Muscle layer of colon (tissue), 2 donors: ENCODE data around the gene SLAMF9.

ENCODE experiments used
- H3K27ac ChIP-seq: one replicate; pipeline ENCODE4 v1.7.0; 2013; ENCODE audit warnings: low read depth, mild to moderate bottlenecking, low read length, moderate library complexity
- H3K27me3 ChIP-seq, 2 donors: one replicate each; pipeline ENCODE4 v1.7.0; 2013; ENCODE audit warnings: low read length in 2 of 2, mild to moderate bottlenecking in 2 of 2; ENCODE audit not compliant: insufficient read depth in 2 of 2, control insufficient read depth in 1 of 2
- H3K36me3 ChIP-seq: one replicate; pipeline ENCODE4 v1.7.0; 2013; ENCODE audit warnings: mild to moderate bottlenecking, low read length; ENCODE audit not compliant: insufficient read depth
- H3K4me1 ChIP-seq: one replicate; pipeline ENCODE4 v1.7.0; 2013; ENCODE audit warnings: mild to moderate bottlenecking, low read length; ENCODE audit not compliant: insufficient read depth
- H3K4me3 ChIP-seq, 2 donors: one replicate each; pipeline ENCODE4 v1.7.0; 2013; ENCODE audit warnings: low read length in 2 of 2, low read depth in 1 of 2, mild to moderate bottlenecking in 1 of 2, moderate library complexity in 1 of 2
- H3K9ac ChIP-seq: one replicate; pipeline ENCODE4 v1.7.0; 2013; ENCODE audit warnings: low read length
- H3K9me3 ChIP-seq: one replicate; pipeline ENCODE4 v1.7.0; 2013; ENCODE audit warnings: mild to moderate bottlenecking, low read length
- donor health status: abdominal sarcoma.
- donor health status: Adenocarcinoma of cecum.

The SLAMF9 gene

GRCh38 chr1:159974350-159974965 is 20.4 kb upstream of the SLAMF9 start:
- Histone ChIP-seq H3K27ac (no peak overlapping the region), H3K9me3 (no peaks in the 10 kb centered on the region), H3K27me3 (no peaks in the 10 kb centered on the region), H3K9ac (no peak overlapping the region), H3K36me3 (no peaks in the 10 kb centered on the region), H3K4me1 (peaks cover 22% of the 10 kb centered on the region), H3K4me3 (no peak overlapping the region)

GRCh38 chr1:159973350-159973940 is 19.4 kb upstream of the SLAMF9 start:
- Histone ChIP-seq H3K9ac (no peak overlapping the region), H3K36me3 (no peaks in the 10 kb centered on the region), H3K4me3 (no peak overlapping the region), H3K9me3 (no peaks in the 10 kb centered on the region), H3K27ac (no peak overlapping the region), H3K4me1 (peaks cover 14% of the 10 kb centered on the region), H3K27me3 (no peaks in the 10 kb centered on the region)

DNA sequence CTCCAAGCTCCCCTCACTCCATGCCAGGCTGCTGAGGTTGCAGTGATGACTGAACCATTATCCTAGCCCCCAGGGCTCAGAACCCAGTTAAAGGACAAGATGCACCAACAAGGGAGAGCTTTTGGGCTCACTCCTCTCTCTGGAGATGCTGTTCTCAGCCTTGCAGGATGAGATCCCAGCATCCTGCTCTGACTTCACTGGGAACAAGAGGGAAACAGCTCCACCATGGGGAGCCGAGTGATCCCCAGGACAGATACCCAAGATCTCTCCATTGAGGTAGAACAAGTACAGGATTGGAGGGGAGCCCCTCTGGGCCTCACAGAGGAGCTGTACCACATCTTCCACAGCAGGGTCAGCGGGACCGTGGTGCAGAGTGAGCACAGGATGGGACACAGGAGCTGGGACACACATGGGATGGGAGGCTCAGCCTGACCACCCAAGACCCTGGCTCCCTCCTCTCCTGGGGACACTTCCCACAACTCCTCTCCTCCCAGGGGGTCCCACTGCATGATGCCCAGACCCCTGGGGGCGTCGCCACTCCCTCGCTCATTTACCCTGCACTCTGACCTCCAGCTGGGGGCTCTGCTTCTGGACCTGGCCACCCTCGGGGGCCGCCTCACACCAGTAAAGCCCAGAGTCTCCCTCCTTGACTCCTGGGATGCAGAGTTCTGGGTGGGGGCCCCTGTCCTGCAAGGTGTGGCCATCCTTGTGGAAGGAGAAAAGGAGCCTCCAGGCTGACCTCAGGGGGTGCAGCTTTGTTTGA is 18.6 kb upstream of the SLAMF9 start:
- no peaks in the 10 kb centered on the region for H3K9me3 ChIP-seq
- H3K36me3 ChIP-seq: no peaks in the 10 kb centered on the region
- no peaks in the 10 kb centered on the region for H3K27me3 ChIP-seq
- no peak overlapping the region for H3K9ac ChIP-seq
- H3K4me1 ChIP-seq: peaks cover 9% of the 10 kb centered on the region
- H3K27ac ChIP-seq: no peak overlapping the region
- H3K4me3 ChIP-seq: no peak overlapping the region

GRCh38 chr1:159970932-159971342 is 16.9 kb upstream of the SLAMF9 start:
- H3K4me3 ChIP-seq: no peak overlapping the region
- H3K27ac ChIP-seq: no peak overlapping the region
- H3K4me1 ChIP-seq: peaks cover 9% of the 10 kb centered on the region
- H3K9ac ChIP-seq: no peak overlapping the region
- no peaks in the 10 kb centered on the region for H3K9me3 ChIP-seq
- no peaks in the 10 kb centered on the region for H3K27me3 ChIP-seq
- no peaks in the 10 kb centered on the region for H3K36me3 ChIP-seq

- Histone ChIP-seq H3K27me3 (no peaks in the 10 kb centered on the region), H3K36me3 (no peaks in the 10 kb centered on the region), H3K4me1 (peaks cover 9% of the 10 kb centered on the region), H3K9ac (no peak overlapping the region), H3K9me3 (no peaks in the 10 kb centered on the region), H3K27ac (no peak overlapping the region), H3K4me3 (no peak overlapping the region)
Observed at GRCh38 chr1:159968901-159969300, 14.9 kb upstream of the SLAMF9 start.

GRCh38 chr1:159965263-159965662 is 11.2 kb upstream of the SLAMF9 start:
- Histone ChIP-seq H3K4me1 (peaks cover 2% of the 10 kb centered on the region), H3K9me3 (no peaks in the 10 kb centered on the region), H3K36me3 (no peaks in the 10 kb centered on the region), H3K4me3 (no peak overlapping the region), H3K27ac (no peak overlapping the region), H3K9ac (no peak overlapping the region), H3K27me3 (no peaks in the 10 kb centered on the region)

- H3K27me3 ChIP-seq: no peaks in the 10 kb centered on the region
- H3K9me3 ChIP-seq: no peaks in the 10 kb centered on the region
- H3K9ac ChIP-seq: no peak overlapping the region
- H3K4me1 ChIP-seq: no peaks in the 10 kb centered on the region
- no peak overlapping the region for H3K27ac ChIP-seq
- no peak overlapping the region for H3K4me3 ChIP-seq
- no peaks in the 10 kb centered on the region for H3K36me3 ChIP-seq
Observed at GRCh38 chr1:159964144-159964543, 10.1 kb upstream of the SLAMF9 start.

DNA sequence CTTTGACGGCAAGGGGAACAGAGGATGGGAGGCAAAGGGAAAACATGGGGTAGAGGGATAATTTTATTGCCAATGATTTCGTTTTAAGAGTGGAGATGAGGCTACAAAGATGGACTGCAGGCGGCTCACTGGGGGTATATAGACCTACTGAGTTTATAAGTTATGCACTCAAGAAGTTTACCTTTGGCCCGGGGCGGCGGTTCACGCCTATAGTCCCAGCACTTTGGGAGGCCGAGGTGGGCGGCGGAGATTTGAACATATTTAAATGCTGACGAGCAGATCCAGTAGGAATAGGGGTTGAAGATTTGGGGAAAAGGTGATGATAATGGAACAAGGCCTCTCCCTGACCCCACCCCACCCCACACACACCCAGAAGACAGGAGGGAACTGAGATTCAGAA is 8.1 kb upstream of the SLAMF9 start:
- Histone ChIP-seq H3K36me3 (no peaks in the 10 kb centered on the region), H3K27ac (no peak overlapping the region), H3K27me3 (no peaks in the 10 kb centered on the region), H3K9me3 (no peaks in the 10 kb centered on the region), H3K4me1 (peaks cover 3% of the 10 kb centered on the region), H3K4me3 (no peak overlapping the region), H3K9ac (no peak overlapping the region)

DNA sequence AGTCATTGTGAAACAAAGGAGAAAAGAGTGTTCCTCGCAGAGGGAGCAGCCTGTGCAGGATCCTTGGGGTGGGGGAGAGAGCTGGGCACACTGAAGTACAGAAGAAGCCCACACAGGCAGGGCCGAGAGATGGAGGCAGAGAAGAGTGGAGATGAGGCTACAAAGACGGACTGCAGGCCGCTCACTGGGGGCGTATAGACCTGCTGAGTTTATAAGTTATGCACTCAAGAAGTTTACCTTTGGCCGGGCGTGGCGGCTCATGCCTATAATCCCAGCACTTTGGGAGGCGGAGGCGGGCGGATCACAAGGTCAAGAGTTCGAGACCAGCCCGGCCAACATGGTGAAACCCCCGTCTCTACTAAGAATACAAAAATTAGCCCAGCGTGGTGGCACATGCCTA is 7.6 kb upstream of the SLAMF9 start:
- Histone ChIP-seq H3K4me3 (no peak overlapping the region), H3K4me1 (peaks cover 3% of the 10 kb centered on the region), H3K27me3 (no peaks in the 10 kb centered on the region), H3K9ac (no peak overlapping the region), H3K27ac (no peak overlapping the region), H3K9me3 (no peaks in the 10 kb centered on the region), H3K36me3 (no peaks in the 10 kb centered on the region)

GRCh38 chr1:159960721-159961381 is 6.8 kb upstream of the SLAMF9 start:
- no peaks in the 10 kb centered on the region for H3K27me3 ChIP-seq
- peaks cover 3% of the 10 kb centered on the region for H3K4me1 ChIP-seq
- H3K9ac ChIP-seq: no peak overlapping the region
- H3K27ac ChIP-seq: no peak overlapping the region
- no peaks in the 10 kb centered on the region for H3K9me3 ChIP-seq
- H3K4me3 ChIP-seq: no peak overlapping the region
- H3K36me3 ChIP-seq: no peaks in the 10 kb centered on the region

- Histone ChIP-seq H3K9ac (no peak overlapping the region), H3K36me3 (no peaks in the 10 kb centered on the region), H3K9me3 (no peaks in the 10 kb centered on the region), H3K27me3 (no peaks in the 10 kb centered on the region), H3K27ac (no peak overlapping the region), H3K4me1 (peaks cover 3% of the 10 kb centered on the region), H3K4me3 (no peak overlapping the region)
Observed at GRCh38 chr1:159959451-159959850, 5.4 kb upstream of the SLAMF9 start.
